Body of pancreas (tissue), 4 donors: ENCODE results near the gene RBMS3. TPM values are rescaled to one million over a fixed set of nuclear protein-coding genes. Genes with fewer than 3 reads are reported as not detected.

Experiments used
- ATAC-seq: fragments of 150-250 bp; one replicate; pipeline ENCODE4 v1.9.1; 2016
- DNase-seq, 4 donors: peaks; one replicate each; pipeline ENCODE4 v3.0.0-alpha.2; 2019
- H3K27ac ChIP-seq, 4 donors: fragments of 200-600 bp; sonication (generic); 1 replicate in 3 of 4; 2 replicates in 1 of 4; pipeline versions ENCODE4 v1.5.1 to v1.6.1; 2016 to 2019; ENCODE audit warnings: mild to moderate bottlenecking in 1 of 4, mixed read lengths in 1 of 4, moderate library complexity in 1 of 4
- H3K27me3 ChIP-seq, 2 donors: fragments of 200-600 bp; sonication (generic); one replicate each; pipeline ENCODE4 v1.6.0; 2016; ENCODE audit warnings: mild to moderate bottlenecking in 1 of 2
- H3K36me3 ChIP-seq, 2 donors: fragments of 200-600 bp; sonication (generic); replicated peaks in 1 of 2; 2 replicates each; pipeline ENCODE4 v1.5.1; 2016; ENCODE audit warnings: low read depth in 2 of 2; ENCODE audit not compliant: insufficient read depth in 1 of 2
- H3K4me1 ChIP-seq: fragments of 200-600 bp; sonication (generic); one replicate; pipeline ENCODE4 v1.6.0; 2016
- H3K4me3 ChIP-seq, 2 donors: fragments of 200-600 bp; sonication (generic); 1 replicate in 1 of 2; 2 replicates in 1 of 2; pipeline ENCODE4 v1.5.1; 2016 to 2019
- H3K9me3 ChIP-seq, 3 donors: fragments of 200-600 bp; sonication (generic); 1 replicate in 2 of 3; 2 replicates in 1 of 3; pipeline ENCODE4 v1.5.1; 2016
- CTCF ChIP-seq, 7 experiments: fragments of 450-650 bp in 4 of 7; fragments of 200-600 bp in 3 of 7; sonication (generic) in 3 of 7; IDR thresholded peaks; one replicate each; pipeline ENCODE4 v1.5.1; 2016 to 2019; ENCODE audit warnings: antibody characterized with exemption in 7 of 7
- POLR2A ChIP-seq, 3 donors: fragments of 450-650 bp; IDR thresholded peaks; one replicate each; pipeline ENCODE4 v1.6.1; 2016; ENCODE audit warnings: antibody characterized with exemption in 3 of 3, mild to moderate bottlenecking in 2 of 3
- WGBS, 2 donors: methylation state at CpG; one replicate each; pipeline ENCODE4 v1.1.5; 2017; 5-methylcytosine and 5-hydroxymethylcytosine counted together
- intact Hi-C: fragments of 100-400 bp; cut with DNase I; formaldehyde crosslinking; loops from one replicate; pipeline ENCODE4 v1.15.1; 2023
- total RNA-seq, 2 donors: library from RNA; depleted of rRNA; stranded (reverse); fragments of >200 nt; gene quantifications; one replicate each; pipeline ENCODE4 v1.1.0, GENCODE V29; 2016

RBMS3 gene
- total RNA-seq, 2 donors from 2014 or later = 17.4 to 29.7 TPM

GRCh38 chr3:29536016-29536758 is 255.3 kb downstream of the RBMS3 start:
- intact Hi-C loops = no loop called here
- WGBS, 2 donors = 37 to 39% methylated on average over 4 of the region's 4 CpGs
- Histone ChIP-seq H3K27ac (no peak overlapping the region), H3K36me3 (no peaks in the 10 kb centered on the region), H3K27me3 (no peaks in the 10 kb centered on the region), H3K4me3 (no peak overlapping the region), H3K4me1 (no peaks in the 10 kb centered on the region), H3K9me3 (no peaks in the 10 kb centered on the region)
- DNase-seq (no peak), ATAC-seq (no peak)
- TF ChIP-seq CTCF (IDR thresholded peaks at IDR 0.05) (no peak), POLR2A (IDR thresholded peaks at IDR 0.05) (no peak)

DNA sequence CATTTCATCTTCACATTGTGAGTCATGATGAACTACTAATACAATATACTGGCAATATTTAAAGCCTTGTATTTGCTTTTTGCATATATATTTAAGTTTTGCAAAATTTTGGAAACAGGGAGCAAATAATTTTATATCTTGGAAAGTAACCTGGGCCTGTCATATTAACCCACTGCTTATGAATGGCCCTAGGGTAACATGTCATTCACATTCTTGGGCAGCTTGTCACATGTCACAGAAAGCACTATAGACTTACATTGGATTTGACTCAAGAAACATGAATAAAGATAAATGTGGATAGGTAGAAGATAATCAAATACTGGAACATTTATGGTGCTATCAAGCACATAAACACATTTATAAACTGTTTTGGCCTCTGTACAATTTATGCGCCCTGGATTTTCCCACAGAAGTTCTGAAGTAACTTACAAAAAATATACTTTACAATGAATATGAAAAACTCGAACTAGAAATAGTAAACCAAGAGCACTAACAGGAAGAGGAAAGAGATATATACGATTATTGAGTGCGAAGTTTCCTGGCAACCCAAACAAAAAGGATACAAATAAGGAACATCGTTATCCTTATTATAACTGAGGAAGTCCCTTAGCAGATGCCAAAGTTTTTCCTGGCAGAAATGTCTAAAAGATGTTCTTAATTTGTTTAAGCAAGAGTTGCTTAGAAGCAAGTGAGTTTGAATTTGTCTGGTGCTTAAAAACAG is 257.2 kb downstream of the RBMS3 start:
- H3K27ac ChIP-seq = no peak overlapping the region
- ATAC-seq = no peak
- 66% methylated on average over 5 of the region's 5 CpGs for WGBS, 2 donors
- H3K27me3 ChIP-seq = no peaks in the 10 kb centered on the region
- no peak for TF ChIP-seq POLR2A (IDR thresholded peaks at IDR 0.05)
- TF ChIP-seq CTCF (IDR thresholded peaks at IDR 0.05) = no peak
- no peaks in the 10 kb centered on the region for H3K4me1 ChIP-seq
- intact Hi-C loops = no loop called here
- no peak overlapping the region for H3K4me3 ChIP-seq
- DNase-seq = no peak
- H3K9me3 ChIP-seq = no peaks in the 10 kb centered on the region
- H3K36me3 ChIP-seq = no peaks in the 10 kb centered on the region

GRCh38 chr3:29538610-29538958 is 257.7 kb downstream of the RBMS3 start:
- Histone ChIP-seq H3K9me3 (no peaks in the 10 kb centered on the region), H3K4me3 (no peak overlapping the region), H3K27me3 (no peaks in the 10 kb centered on the region), H3K36me3 (no peaks in the 10 kb centered on the region), H3K27ac (no peak overlapping the region), H3K4me1 (no peaks in the 10 kb centered on the region)
- DNase-seq (no peak), ATAC-seq (no peak)
- 65 to 67% methylated on average over 2 of the region's 2 CpGs for WGBS, 2 donors
- intact Hi-C loops = no loop called here
- TF ChIP-seq CTCF (IDR thresholded peaks at IDR 0.05) (no peak), POLR2A (IDR thresholded peaks at IDR 0.05) (no peak)

GRCh38 chr3:29540544-29540943 is 259.7 kb downstream of the RBMS3 start:
- Histone ChIP-seq H3K9me3 (no peaks in the 10 kb centered on the region), H3K4me1 (no peaks in the 10 kb centered on the region), H3K27me3 (no peaks in the 10 kb centered on the region), H3K27ac (no peak overlapping the region), H3K4me3 (no peak overlapping the region), H3K36me3 (no peaks in the 10 kb centered on the region)
- intact Hi-C loops = no loop called here
- TF ChIP-seq CTCF (IDR thresholded peaks at IDR 0.05) (no peak), POLR2A (IDR thresholded peaks at IDR 0.05) (no peak)
- ATAC-seq (no peak), DNase-seq (no peak)
- 84 to 85% methylated on average over 5 of the region's 5 CpGs for WGBS, 2 donors
